Stimulated activated CD4-positive, alpha-beta T cell treated with anti-CD3 and anti-CD28 coated beads, Interleukin-1b, Interleukin-23, amount 100 ng/mL, for 24 hours (primary cell): Measurements from ENCODE around the gene SOX18.
A peak's percentile ranks its signal among the peaks of the same experiment; 100 is the strongest.

ENCODE experiments used
- DNase-seq, 4 experiments: peaks; one replicate each; pipeline ENCODE4 v3.0.0-alpha.2; 2020; ENCODE audit warnings: low read depth in 4 of 4, low spot score in 1 of 4

SOX18 gene

GRCh38 chr20:64039293-64040160 lies 9.9 kb downstream of the SOX18 start:
- DNase-seq = no peak

- peak; percentile 51 to 72 (median 60) for DNase-seq
Observed at GRCh38 chr20:64038565-64039292, 10.7 kb downstream of the SOX18 start.

GRCh38 chr20:64038224-64038564 lies 11.2 kb downstream of the SOX18 start:
- DNase-seq = no peak

DNA sequence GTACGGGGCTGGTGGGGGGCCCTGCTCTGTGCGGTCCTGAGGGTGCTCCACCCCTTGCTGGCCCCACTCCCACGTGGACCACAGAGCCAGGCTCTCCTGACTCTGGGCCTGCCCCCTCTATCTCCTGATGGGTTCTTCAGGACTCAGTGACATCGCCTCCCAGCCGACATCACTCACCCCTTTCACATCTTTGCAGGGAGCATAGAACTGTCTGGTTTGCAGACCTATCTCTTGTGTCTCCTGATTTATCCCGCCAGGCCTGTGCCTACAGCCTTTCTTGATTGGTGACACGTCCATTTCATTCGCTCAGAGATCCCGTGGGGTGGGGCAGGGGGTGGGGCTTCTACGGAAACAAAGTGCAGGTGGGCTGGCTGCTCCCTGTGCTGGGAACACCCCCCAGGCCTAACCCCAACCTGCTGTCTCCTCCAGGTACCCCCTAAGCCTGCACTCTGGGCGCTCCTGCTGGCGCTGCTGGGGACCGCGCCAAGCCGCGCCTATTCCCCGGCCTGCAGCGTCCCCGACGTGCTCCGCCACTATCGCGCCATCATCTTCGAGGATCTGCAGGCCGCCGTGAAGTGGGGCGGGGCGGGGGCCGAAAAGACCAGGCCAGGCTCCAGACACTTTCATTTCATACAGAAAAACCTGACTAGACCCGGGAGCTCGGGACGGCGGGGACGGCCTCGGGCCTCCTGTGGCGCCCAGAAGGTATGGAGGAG lies 11.8 kb downstream of the SOX18 start:
- no peak for DNase-seq

DNA sequence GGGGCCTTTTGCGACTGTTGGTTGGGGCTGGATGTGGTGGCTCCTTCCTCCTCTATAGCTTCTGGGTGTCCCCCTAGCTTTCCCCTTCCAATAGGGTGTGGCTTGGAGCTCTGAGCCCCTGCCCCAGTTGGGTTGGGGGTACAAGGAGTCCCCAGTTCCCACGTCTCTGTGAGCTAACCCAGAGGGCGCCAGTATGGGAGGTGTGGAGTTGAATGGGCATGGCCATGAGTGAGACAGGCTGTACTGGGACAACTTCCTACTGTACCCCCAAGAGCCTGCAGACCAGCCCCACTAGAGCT lies 12.3 kb downstream of the SOX18 start:
- no peak for DNase-seq

DNA sequence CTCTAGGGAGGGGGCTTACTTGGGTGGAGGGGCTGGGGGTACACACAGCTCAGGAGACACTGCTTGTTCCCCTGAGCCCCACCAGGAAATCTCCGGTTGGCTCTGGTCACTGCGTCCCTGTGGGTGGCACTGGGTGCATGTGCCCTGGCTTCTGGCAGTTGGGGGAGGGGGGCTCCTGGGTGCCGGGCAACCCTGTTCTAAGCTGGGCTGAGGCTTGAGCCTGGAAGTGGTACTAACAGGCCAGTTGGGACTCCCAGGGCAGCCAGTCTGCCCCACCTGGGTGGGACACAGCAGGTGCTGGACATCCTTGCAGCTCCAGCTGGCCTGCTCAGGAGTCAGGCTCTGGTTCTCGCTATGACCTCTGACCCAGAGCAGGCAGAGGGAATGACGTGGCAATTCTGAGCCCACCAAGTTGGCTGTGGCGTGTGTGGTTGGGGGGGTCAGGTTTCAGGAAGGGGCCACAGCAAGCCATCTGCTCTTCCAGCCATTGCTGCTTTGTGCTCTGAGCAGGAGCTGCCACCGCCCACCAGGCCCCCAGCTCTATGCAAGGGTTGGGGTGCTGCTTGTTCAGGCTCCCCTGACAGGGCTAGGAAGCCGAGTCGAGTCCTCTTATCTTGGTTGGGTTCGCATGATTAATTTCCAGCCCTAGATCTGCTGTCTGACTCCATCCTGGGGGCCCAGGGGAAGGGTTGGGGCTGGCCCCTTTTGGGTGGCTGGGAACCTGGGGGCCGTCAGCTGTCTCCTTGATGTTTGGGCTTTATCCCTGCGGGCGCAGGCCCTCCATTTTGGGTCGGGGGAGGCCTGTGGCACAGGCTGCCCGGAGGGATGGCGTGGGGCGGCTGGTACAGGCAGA lies 12.9 kb downstream of the SOX18 start:
- DNase-seq = no peak

DNA sequence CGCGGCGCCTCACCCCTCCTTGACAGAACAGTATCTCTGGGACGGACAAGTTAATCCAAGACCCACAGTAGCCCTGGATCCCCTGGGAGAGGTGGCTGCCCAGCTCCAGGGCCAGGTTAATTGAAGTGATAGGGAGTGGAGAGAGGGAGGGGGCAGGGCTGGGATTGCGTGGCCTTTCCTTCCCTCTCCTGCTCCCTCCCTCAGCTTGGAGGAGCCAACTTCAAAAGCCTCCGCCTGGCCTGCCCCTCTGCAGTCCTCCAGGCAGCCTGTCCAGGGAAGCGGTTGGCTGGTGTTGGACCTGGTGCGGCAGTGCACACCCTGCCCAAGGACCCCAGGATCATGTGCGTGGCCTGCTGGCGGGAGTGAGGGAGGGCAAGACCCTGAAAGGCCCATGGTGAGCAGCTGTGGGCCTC lies 13.5 kb downstream of the SOX18 start, which contains the start of gene C20orf204:
TSS of gene C20orf204 (plus strand) at position 250 of the 413 bp plus-strand sequence. CDS start at position 392, 142 bp downstream.
- no peak for DNase-seq

DNA sequence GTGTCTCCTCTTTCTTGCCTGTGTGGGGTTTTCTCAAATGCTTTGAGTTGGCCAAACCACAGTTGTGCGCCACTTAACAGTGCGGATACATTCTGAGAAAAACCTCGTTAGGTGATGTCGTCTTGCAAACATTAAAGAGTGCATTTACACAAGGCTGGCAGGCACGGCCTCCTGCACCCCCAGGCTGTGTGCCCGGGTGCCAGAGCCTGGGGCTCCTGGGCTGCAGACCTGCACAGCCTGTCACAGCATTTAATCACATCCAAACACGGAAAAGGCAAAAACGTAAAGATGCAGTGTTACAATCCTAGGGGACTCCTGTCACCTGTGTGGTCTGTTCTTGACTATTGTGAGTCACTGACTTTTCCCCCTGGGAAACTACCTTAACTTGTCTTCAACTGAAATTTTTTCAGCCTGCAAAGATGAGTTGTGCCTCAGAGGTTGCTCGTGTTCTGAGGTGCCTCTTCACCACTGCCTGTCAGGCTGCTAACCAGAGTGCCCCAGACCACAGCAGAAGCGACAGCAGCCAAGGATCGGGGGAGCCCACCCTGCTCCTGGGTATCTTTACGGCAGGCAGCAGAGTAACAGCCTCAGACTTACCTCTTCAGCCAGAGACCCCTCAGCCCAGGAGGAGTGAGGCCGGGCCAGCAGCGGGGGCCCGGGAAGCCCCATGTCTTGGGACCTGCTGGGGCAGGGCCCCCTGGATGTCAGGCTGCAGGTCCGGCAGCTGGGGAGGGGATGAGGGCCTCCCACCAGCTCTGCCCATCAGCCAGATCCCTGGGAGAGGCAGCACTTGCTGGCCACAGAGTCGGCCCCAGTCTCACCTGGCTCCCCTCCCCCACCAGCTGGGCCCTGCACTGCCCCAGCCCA lies 14.1 kb downstream of the SOX18 start:
- no peak for DNase-seq

- DNase-seq = no peak
Observed at GRCh38 chr20:64033981-64034493, 15.4 kb downstream of the SOX18 start.

DNA sequence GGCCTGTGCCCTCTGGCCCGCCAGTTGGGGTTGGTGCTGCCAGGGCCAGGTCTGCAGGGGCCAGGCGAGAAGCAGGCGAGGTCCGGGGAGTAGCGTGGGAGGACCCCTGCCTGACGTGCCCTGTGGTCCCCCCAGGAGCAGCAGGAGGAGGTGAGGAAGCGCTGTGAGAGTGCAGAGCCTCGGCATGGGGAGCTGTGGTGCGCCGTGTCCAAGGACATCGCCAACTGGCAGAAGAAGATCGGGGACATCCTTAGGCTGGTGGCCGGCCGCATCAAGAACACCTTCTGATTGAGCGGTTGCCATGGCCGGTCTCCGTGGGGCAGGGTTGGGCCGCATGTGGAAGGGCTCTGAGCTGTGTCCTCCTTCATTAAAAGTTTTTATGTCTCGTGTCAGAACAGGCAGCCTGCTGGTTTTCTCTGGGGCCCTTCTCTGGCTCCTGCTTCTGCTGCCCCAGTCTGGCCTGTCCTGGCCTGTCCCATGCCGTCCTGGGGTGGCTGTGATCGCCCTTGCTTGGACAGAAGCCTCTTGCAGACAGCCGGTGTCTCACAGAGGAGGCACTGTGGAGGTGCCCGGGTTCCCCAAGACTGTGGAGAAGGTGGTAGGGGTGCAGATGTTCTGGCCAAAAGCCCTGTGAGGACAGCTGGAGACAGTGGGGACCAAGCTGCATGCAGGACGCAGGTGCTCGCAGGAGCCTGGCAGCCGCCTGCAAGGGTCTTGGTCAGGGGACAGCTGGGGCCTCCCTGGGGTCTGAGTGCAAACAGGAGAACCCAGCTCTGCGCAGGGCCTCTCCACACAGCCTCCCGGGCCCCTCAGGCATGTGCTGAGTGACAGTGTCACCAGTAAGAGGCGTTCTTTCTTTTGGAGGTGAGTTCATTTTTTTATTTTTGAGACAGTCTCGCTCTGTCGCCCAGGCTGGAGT lies 16.5 kb downstream of the SOX18 start:
- DNase-seq = no peak

DNA sequence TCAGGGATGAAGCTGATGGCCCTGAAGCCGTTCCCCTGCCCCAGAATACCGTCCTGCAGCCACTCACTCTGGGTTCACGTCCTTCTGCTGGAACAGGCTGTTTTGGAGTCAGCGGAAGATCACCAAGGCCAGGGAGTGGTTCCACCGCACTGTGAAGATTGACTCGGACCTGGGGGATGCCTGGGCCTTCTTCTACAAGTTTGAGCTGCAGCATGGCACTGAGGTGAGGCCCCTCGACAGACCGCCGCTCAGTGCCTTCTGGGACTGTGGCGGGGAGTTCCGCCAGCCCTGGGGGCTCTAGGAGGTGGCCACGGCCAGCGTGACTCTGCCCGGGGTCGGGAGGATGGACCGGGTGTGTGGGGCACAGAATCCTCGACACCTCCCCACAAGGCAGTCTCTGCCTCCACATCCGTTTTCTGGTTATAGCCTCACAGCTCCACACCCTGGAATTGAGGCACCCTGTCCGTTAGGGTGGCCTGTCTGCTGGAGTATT lies 17.6 kb downstream of the SOX18 start:
- DNase-seq = no peak

DNA sequence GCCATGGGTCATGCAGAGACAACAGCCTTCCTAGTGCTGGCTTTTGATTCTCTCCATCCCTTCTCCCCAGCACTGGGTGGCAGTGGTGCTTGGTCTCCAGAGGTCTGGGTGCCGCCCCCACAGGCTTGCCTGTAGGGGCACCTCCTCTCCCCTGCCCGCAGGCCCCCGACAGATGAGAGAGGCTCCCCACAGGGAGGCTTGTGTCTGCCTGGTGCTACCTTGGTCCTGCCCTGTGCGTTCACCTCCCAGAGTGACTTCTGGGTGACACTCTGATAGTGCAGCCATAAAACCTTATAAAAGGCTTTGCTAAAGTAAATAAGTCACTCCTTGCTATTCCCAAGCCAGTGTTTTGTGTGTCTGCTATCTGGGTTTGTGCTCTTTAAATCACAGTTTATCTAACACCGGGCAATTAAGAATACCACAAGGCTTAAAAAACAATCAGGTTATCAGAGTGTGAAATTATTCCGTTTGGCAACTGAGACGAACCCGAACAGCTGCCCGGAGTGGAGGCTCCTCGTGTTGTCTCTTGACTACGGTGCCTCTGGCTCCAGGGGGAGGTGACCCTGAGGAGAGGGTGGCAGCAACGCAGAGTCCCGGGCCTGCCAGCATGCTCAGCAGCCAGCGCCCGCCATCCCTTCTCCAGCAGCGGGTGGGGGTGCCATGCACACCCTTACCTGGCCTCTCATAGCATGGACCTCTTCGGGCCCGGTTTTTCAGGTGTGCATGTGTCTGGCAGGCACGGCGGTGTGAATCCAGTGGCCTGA lies 18.9 kb downstream of the SOX18 start:
- no peak for DNase-seq

GRCh38 chr20:64029293-64030117 lies 19.9 kb downstream of the SOX18 start:
- DNase-seq = no peak

- DNase-seq = no peak
Observed at GRCh38 chr20:64027981-64028685, 21.3 kb downstream of the SOX18 start.

DNA sequence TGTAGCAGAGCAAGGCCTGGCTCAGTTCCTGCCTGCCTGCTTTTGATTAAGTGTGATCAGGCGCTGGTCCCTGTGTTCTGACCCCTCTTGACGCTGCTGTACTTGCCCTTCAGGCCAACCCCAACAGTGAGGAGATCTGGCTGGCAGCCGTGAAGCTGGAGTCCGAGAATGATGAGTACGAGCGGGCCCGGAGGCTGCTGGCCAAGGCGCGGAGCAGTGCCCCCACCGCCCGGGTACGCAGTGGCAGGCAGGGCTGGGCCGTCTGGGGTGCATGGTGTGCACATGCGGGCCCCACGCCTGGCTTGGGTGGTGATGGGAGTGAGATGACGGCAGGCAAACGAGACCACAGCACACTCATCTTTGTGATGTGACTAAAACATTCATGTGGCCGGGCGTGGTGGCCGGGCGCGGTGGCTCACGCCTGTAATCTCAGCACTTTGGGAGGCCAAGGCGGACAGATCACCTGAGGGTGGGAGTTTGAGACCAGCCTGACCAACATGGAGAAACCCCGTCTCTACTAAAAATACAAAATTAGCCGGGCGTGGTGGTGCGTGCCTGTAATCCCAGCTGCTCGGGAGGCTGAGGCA lies 23.5 kb downstream of the SOX18 start:
- DNase-seq = no peak
